Adrenal gland (tissue), 12 donors: ENCODE results near the gene FAM120B. TPM values are rescaled to one million over a fixed set of nuclear protein-coding genes. Genes with fewer than 3 reads are reported as not detected.
"Not testable (repeated sequence)": the region's sequence is repeated elsewhere in the genome, so short reads cannot be mapped to it uniquely, and the experiment has no call there.

Source experiments
- DNase-seq, 7 donors: peaks; one replicate each; pipeline ENCODE4 v3.0.0-alpha.2; 2019 to 2020
- H3K27ac ChIP-seq, 5 donors: fragments of 200-600 bp; sonication (generic) in 4 of 5; 1 replicate in 3 of 5; 2 replicates in 2 of 5; pipeline versions ENCODE4 v1.5.1 to v1.8.0; 2016 to 2020; ENCODE audit warnings: mild to moderate bottlenecking in 1 of 5
- H3K27me3 ChIP-seq: fragments of 200-600 bp; 2 replicates; pipeline ENCODE4 v1.8.0; 2021
- H3K36me3 ChIP-seq, 2 donors: fragments of 200-600 bp; replicated peaks in 1 of 2; 1 replicate in 1 of 2; 2 replicates in 1 of 2; pipeline versions ENCODE4 v1.5.1 to v1.8.0; 2018 to 2022
- H3K4me1 ChIP-seq, 2 donors: fragments of 200-600 bp; replicated peaks in 1 of 2; 1 replicate in 1 of 2; 2 replicates in 1 of 2; pipeline versions ENCODE4 v1.5.1 to v1.8.0; 2018 to 2021
- H3K4me3 ChIP-seq, 4 donors: fragments of 200-600 bp; sonication (generic) in 3 of 4; one replicate each; pipeline ENCODE4 v1.5.1; 2016 to 2018
- H3K9me3 ChIP-seq, 3 donors: fragments of 200-600 bp; sonication (generic) in 1 of 3; replicated peaks in 1 of 3; 1 replicate in 2 of 3; 2 replicates in 1 of 3; pipeline versions ENCODE4 v1.5.1 to v1.8.0; 2016 to 2021
- POLR2A ChIP-seq, 2 donors: fragments of 450-650 bp; IDR thresholded peaks; one replicate each; pipeline ENCODE4 v1.6.1; 2017; ENCODE audit warnings: antibody characterized with exemption in 2 of 2, mild to moderate bottlenecking in 2 of 2, moderate library complexity in 1 of 2
- WGBS, 4 donors: extraction: QIAGEN DNeasy Blood & Tissue Kit in 2 of 4; methylation state at CpG; one replicate each; pipeline versions ENCODE4 v1.1.5 to v1.1.7; 2013 to 2017; 5-methylcytosine and 5-hydroxymethylcytosine counted together
- intact Hi-C, 2 donors: fragments of 100-400 bp; cut with DNase I; formaldehyde crosslinking; loops; one replicate each; pipeline versions ENCODE4 v1.14.1 to v1.15.0; 2022 to 2023
- polyA plus RNA-seq, 3 donors: library from polyadenylated mRNA; stranded (reverse); fragments of 200-250 nt in 2 of 3; fragments of 350-450 nt in 1 of 3; fragmentation: Illumina TruSeq in 1 of 3; extraction: RNeasy Lipid Tissue Mini Kit (QIAGEN cat#74804) in 1 of 3; gene quantifications; one replicate each; pipeline ENCODE4 v1.2.3, GENCODE V29; 2013 to 2014
- total RNA-seq, 9 donors: library from RNA; depleted of rRNA in 4 of 9; stranded (reverse); fragments of >200 nt in 4 of 9; fragments of 120-200 nt in 1 of 9; fragmentation: NEBNext Ultra II Directional in 1 of 9; extraction: Animal tissue kit (Norgen Biotek cat#: 25700) in 1 of 9; gene quantifications; one replicate each; pipeline versions ENCODE4 v1.1.0 to v1.2.4, GENCODE V29; 2013 to 2023
- TF ChIP-seq, protein P1 (sequence below), 6 experiments: fragments of 450-650 bp in 4 of 6; fragments of 200-600 bp in 2 of 6; sonication (generic) in 1 of 6; IDR thresholded peaks; 1 replicate in 5 of 6; 2 replicates in 1 of 6; pipeline versions ENCODE4 v1.5.1 to v1.8.0; 2016 to 2021; ENCODE audit warnings: antibody characterized with exemption in 6 of 6, mild to moderate bottlenecking in 2 of 6, moderate library complexity in 1 of 6
- donor health status: healthy with polysubstance abuse.
- donor health status: Bipolar disorder and iron deficiency.
- donor health status: DM: yes; HTN: yes; CAD: no.
- donor health status: DM: no; HTN: no; CAD: no.
- donor health status: DM: no; HTN: no; CAD: no.
- donor health status: DM: yes; HTN: yes; CAD: no.

Gene FAM120B
- total and polyA plus RNA-seq, 12 donors = 12.4 to 42.0 (median 27.4) TPM

DNA sequence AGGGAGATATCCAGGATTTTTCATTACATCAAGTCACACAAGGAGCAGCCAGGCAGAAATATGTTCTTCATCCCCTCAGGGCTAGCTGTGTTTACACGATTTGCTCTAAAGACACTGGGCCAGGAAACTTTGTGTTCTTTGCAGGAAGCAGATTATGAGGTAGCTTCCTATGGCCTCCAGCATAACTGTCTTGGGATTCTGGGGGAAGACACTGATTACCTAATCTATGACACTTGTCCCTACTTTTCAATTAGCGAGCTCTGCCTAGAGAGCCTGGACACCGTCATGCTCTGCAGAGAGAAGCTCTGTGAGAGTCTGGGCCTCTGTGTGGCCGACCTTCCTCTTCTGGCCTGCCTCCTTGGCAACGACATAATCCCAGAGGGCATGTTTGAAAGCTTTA lies 11.2 kb downstream of the FAM120B start:
- no peak overlapping the region for H3K27ac ChIP-seq
- H3K4me1 ChIP-seq = peaks cover 0 to 12% of the 10 kb centered on the region in 2 donors
- WGBS, 4 donors = 64 to 89% (median 80%) methylated on average over 5 of the region's 5 CpGs
- no peaks in the 10 kb centered on the region for H3K9me3 ChIP-seq
- no peak for TF ChIP-seq POLR2A (IDR thresholded peaks at IDR 0.05)
- TF ChIP-seq, protein P1, sequence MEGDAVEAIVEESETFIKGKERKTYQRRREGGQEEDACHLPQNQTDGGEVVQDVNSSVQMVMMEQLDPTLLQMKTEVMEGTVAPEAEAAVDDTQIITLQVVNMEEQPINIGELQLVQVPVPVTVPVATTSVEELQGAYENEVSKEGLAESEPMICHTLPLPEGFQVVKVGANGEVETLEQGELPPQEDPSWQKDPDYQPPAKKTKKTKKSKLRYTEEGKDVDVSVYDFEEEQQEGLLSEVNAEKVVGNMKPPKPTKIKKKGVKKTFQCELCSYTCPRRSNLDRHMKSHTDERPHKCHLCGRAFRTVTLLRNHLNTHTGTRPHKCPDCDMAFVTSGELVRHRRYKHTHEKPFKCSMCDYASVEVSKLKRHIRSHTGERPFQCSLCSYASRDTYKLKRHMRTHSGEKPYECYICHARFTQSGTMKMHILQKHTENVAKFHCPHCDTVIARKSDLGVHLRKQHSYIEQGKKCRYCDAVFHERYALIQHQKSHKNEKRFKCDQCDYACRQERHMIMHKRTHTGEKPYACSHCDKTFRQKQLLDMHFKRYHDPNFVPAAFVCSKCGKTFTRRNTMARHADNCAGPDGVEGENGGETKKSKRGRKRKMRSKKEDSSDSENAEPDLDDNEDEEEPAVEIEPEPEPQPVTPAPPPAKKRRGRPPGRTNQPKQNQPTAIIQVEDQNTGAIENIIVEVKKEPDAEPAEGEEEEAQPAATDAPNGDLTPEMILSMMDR (IDR thresholded peaks at IDR 0.05) = no peak
- H3K27me3 ChIP-seq = no peaks in the 10 kb centered on the region
- peaks cover 0 to 12% of the 10 kb centered on the region in 2 donors for H3K36me3 ChIP-seq
- no peak for DNase-seq
- intact Hi-C loops = no loop called here
- H3K4me3 ChIP-seq = no peak overlapping the region

DNA sequence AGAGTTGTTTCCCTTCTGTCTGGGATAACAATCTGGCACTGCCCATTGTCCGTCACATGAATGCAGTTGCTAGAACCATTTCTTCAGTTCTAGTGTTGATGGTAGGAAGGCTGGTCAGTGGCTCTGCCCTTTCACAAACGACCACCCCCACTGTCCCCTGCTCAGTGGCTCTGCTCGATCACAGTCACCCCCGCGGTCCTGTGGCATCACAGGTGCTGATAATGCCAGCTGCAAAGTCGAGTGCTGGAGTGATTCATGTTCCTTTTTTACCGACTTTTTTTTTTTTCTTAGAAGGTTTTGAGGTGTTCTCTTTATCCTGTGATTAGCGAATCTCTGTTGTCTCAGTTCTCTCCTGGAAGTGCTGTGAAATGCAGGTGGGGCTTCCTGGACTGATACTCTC lies 22.8 kb downstream of the FAM120B start:
- WGBS, 4 donors = 86 to 90% (median 86%) methylated on average over 8 of the region's 8 CpGs
- Histone ChIP-seq H3K27me3 (no peaks in the 10 kb centered on the region), H3K36me3 (peaks cover 0 to 41% of the 10 kb centered on the region in 2 donors), H3K4me1 (no peaks in the 10 kb centered on the region), H3K4me3 (no peak overlapping the region), H3K27ac (no peak overlapping the region), H3K9me3 (no peaks in the 10 kb centered on the region)
- intact Hi-C loops = no loop called here
- no peak for DNase-seq
- no peak for TF ChIP-seq POLR2A (IDR thresholded peaks at IDR 0.05)
- TF ChIP-seq, protein P1 (IDR thresholded peaks at IDR 0.05) = no peak

DNA sequence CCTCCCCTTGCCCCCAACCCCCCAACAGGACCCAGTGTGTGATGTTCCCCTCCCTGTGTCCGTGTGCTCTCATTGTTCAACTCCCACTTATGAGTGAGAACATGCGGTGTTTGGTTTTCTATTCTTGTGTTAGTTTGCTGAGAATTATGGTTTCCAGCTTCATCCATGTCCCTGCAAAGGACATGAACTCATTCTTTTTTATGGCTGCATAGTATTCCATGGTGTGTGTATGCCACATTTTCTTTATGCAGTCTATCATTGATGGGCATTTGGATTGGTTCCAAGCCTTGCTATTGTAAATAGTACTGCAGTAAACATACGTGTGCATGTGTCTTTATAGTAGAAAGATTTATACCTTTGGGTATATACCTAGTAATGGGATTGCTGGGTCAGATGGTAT lies 28.6 kb downstream of the FAM120B start:
- intact Hi-C loops, DNase-seq, H3K9me3 ChIP-seq, H3K27me3 ChIP-seq, H3K27ac ChIP-seq, H3K4me1 ChIP-seq, H3K4me3 ChIP-seq: not testable (repeated sequence)
- 93 to 100% (median 98%) methylated on average over 3 of the region's 3 CpGs for WGBS, 4 donors
- peaks cover 0 to 20% of the 10 kb centered on the region in 2 donors for H3K36me3 ChIP-seq

DNA sequence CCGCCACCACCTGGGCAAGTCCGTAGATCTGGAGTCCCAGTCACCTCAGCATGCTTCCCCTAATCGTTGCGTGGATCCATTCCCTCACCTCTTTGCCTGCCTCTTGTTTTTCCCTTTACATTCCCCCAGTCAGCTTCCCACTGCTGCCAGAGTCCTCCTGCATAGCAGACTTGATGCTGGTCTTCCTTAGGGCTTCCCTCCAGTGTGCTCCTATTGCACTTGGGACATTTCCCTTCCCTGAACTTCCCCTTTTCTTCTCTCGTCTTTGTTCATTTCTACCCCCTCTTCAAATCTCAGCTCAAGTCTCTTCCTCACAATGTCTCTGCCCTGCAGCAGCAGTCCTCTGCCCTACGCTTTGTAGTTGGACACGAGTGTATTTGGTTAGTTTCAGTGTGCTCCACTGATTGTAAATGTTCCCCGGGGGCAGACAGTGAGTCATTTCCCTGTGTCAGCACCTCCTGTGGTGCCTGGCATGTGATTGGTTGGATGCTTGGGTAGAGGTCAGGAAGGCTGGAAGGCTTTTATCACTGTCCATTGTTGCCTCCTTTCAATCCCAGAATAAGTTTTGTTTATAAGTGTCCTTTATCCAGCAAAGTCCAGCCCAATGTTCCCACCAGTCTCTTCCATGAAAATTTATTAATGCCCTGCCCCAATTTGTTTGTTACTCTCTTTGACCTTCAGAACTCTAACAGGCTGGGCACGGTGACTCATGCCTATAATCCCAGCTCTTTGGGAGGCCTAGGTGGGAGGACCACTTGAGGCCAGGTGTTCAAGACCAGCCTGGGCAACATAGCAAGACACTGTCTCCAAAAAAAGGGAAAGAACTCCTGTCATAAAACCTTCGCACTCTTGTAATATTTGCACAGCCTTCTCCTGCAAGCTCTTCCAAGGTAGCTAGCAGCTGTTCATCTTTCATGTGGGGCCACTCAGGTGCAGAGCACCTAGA lies 38.3 kb downstream of the FAM120B start:
- peaks cover 0 to 8% of the 10 kb centered on the region in 2 donors for H3K4me1 ChIP-seq
- WGBS, 4 donors = 54 to 59% (median 58%) methylated on average over 10 of the region's 10 CpGs
- no peaks in the 10 kb centered on the region for H3K9me3 ChIP-seq
- DNase-seq = peak; percentile 43 to 83 (median 77)
- intact Hi-C loops = no loop called here
- H3K4me3 ChIP-seq = no peak overlapping the region
- no peaks in the 10 kb centered on the region for H3K27me3 ChIP-seq
- peaks cover 0 to 20% of the 10 kb centered on the region in 2 donors for H3K36me3 ChIP-seq
- TF ChIP-seq, protein P1 (IDR thresholded peaks at IDR 0.05) = no peak
- peak in 1 of 2 donors; percentile 25 for TF ChIP-seq POLR2A (IDR thresholded peaks at IDR 0.05)
- H3K27ac ChIP-seq = peak overlapping the region in 3 of 5 donors; percentile 1 to 69 (median 56)
